HG03097 (cell line): ENCODE data around the gene ATP2C1.
A peak's percentile ranks its signal among the peaks of the same experiment; 100 is the strongest.
"Not testable (repeated sequence)": the region's sequence is repeated elsewhere in the genome, so short reads cannot be mapped to it uniquely, and the experiment has no call there.

Source experiments
- ATAC-seq: cut with Tn5 transposase; IDR thresholded peaks from one replicate; pipeline ENCODE4 v1.9.1; 2021; ENCODE audit not compliant: unreplicated experiment, low FRiP score

Gene ATP2C1, protein sequence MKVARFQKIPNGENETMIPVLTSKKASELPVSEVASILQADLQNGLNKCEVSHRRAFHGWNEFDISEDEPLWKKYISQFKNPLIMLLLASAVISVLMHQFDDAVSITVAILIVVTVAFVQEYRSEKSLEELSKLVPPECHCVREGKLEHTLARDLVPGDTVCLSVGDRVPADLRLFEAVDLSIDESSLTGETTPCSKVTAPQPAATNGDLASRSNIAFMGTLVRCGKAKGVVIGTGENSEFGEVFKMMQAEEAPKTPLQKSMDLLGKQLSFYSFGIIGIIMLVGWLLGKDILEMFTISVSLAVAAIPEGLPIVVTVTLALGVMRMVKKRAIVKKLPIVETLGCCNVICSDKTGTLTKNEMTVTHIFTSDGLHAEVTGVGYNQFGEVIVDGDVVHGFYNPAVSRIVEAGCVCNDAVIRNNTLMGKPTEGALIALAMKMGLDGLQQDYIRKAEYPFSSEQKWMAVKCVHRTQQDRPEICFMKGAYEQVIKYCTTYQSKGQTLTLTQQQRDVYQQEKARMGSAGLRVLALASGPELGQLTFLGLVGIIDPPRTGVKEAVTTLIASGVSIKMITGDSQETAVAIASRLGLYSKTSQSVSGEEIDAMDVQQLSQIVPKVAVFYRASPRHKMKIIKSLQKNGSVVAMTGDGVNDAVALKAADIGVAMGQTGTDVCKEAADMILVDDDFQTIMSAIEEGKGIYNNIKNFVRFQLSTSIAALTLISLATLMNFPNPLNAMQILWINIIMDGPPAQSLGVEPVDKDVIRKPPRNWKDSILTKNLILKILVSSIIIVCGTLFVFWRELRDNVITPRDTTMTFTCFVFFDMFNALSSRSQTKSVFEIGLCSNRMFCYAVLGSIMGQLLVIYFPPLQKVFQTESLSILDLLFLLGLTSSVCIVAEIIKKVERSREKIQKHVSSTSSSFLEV

DNA sequence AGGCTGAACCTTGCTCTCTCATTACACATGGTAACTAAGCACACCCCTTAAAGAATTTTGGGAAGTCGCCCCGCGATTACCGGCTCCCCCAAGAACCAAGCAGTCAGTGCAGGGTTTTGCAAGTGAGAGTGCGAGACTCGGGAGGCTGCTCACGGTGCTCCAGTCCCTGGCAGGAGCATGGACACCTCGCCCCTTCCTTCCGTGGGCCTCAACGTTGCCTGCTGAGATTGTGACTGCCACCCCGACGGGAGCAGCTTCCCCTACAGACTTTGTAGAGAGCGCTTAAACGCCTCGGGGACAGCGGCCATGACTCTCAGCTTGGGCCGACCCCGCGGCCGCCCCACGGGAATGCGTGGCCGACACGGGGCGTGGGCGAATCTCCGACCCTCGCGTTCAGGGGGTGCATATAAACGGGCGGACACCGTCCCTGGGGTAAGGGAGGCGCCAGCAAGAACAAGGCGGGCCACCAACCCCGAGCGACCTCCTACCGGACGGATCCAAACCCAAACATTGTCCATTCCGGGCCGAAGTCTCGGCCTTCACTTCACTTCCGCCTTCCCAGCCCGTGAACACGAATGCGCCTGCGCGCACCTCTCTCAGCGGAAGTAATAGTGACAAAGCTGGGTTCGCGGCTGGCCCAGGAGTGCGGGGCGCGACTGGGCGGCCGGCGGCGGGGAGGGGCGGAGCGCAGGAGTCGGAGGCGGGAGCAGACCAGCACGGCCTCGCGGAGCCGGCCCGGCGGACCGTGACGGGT is at the start of gene ATP2C1:
ATP2C1 (plus strand) TSS at position 709 of the 754 bp plus-strand sequence. CDS start 686 bp downstream, outside the sequence.
- peak; percentile 82 for ATAC-seq

DNA sequence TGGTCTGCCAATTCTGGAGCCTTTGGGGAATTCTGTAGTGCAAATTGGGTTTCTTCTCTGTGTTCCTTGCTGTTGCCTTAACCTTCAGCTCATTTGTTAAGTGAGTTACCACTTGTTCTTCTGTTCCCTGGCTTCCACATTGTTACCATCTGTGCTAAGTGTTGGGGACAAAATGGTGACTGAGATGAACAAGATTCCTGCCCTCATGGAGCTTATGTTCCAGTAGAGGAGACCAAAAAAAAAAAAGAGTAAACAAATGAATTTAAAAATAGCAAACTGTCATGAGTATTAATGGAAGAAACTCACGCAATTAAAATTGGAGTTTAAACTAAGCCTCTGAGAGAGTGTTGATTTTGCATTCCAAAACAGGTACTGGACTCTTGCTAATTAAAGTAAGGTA is 49.4 kb upstream of the ATP2C1 start:
- ATAC-seq = no peak

DNA sequence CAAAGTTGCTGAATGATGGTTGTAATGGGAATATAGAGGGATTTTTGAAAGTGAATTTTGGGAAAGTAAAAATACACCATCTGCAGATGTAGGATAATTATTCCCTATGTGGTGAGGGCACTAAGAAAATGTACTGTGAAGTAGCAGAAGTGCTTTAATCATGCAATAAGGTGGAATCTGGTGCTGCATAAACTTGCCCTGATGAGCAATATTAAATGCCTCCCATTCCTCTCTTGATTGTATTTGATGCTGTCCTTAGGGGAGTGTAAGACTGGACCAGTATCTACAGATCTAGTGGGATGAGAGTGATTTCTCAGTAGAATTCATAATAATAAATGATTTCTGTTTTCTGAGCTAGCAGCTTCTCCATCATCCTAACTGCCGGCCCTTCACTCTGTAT is 47.7 kb upstream of the ATP2C1 start:
- no peak for ATAC-seq

DNA sequence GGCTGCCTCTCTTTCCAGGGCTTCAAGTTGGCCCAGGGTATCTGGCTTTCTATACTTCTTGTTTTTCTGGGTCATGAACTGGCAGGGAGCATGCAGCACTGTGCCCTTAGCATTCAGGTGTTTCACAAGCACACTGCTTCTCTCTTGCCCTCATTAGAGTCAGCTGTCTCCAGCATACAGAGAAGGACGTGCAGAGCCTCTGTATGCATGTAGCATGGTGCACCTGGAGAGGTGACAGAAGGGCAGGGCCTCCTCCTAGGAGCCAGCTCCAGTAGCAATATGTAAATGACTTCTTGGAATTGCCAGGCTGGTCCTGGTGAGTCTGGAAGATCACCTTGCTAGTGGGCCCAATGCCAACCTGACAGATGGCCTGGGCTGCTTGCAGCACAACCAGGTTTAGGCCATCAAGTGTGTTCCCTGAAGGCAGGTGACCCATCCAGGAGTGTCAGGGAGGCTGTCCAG is 44.8 kb upstream of the ATP2C1 start:
- ATAC-seq = no peak

DNA sequence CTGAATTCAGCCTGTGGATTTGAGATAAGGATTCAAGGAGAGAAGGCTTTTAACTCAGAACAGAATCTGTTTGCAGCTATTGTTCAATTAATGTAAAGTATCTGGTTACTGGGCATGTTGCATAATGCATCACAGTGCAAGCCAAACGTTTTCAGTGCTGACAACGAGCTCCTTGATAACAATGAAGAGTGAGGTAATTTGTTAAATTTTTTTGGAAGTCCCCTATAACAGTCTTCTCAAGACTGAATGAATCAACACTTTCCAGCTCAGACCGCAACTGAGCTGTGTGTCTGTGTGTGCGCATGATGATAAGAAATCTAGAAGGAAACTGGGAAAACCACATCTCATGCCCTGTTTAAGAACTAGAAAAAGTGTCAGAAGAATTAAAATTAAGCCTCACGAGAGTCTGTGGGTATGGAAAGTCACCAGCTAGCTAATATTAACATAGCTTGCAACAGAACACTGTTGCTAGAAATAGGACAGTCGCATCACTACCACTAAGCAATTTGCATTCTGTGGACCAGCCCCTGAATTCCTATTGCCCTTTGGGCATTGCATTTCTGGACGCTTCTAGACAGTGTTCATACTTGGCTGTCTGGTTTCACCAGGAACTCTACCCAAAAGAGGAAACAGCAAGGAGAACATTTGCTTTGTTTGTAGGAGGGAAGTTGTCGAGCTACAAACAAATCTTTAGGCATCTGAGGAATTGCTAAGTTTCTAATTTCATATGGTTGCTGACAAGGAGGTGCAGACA is 43.7 kb upstream of the ATP2C1 start:
- ATAC-seq = peak; percentile 74

DNA sequence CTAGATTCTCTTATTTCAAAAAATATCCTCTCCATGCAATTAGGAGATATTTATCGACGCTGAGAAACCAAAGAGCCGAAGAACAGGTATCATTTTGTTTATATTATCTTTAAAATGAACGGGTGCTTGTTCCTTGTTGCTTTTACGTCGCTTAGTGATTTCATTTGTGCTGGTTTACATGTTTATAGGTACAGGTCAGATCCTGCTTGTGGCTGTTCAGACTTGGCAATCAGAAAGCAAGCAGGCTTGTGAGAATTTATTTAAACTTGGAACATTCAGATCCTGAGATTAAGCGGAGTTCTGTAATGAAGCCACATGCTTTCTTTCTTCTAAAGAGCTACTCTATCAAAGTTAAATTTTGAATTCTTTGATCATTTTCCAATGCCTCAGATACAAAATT is 43.0 kb upstream of the ATP2C1 start:
- no peak for ATAC-seq

DNA sequence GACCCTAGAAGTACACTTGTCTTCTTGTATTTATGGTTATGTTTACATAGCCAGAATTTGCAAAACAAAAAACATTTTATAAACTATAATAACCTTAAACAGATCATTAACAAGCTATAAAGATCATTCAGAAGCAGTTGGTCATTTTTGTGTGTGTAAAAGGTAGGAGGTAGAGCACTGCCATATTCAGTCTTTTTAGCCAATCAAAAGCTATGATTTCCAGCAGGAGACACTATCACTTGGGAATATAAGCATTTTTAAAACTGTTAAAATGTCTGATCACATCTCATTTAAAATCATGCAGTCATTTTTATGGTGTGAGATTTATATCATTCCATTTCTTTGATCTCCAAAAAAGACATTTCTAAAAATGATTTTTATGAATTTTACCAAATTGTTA is 42.6 kb upstream of the ATP2C1 start:
- no peak for ATAC-seq

DNA sequence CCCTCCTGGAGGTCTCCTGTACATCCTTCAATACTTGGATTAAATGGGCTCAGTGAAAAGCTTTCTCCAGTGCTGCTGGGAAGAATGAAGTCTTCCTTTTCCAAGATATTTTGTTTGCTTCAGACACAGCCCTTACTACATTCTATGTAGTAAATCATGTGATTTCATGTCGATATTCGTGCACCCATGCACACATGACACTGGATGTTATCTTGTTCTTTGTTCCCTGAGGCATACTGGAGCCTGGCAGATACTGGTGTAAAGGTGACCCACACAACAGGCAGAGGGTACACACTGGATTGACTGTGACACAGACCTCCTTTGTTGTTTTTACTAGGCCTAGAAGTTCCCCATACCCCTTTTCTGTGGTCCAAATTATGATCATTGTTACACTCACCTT is 40.3 kb upstream of the ATP2C1 start:
- ATAC-seq = no peak

DNA sequence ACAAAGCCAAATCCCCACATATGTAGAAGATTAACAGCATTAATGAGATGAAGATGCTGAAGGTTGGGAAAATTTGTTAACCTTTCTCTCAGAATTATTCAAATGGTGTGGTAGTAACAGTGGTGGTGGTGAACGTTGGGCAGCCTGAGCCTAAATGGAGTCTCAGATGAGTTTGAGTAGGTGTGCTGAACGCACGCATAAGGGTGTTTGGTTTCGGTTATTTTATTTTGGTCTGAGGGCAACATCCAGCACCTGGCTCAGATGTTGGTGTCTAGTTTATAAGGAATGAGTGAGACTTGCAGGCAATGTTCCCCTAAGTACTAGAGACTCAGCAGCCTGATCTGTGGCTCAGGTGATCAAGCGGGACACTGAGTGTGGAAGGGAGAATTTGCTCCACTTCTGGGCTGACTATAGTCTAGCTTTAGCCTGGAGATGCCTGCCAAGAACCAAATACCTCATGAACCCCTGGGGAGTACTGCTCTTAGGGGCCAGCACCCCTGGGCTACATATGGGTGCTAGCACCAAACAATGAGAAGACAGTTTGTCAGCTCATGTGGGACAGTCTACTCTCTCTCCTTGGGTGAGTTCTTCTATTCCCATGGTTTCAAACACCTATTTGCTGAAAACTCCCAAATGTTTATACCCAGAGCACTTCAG is 39.5 kb upstream of the ATP2C1 start:
- ATAC-seq = no peak

DNA sequence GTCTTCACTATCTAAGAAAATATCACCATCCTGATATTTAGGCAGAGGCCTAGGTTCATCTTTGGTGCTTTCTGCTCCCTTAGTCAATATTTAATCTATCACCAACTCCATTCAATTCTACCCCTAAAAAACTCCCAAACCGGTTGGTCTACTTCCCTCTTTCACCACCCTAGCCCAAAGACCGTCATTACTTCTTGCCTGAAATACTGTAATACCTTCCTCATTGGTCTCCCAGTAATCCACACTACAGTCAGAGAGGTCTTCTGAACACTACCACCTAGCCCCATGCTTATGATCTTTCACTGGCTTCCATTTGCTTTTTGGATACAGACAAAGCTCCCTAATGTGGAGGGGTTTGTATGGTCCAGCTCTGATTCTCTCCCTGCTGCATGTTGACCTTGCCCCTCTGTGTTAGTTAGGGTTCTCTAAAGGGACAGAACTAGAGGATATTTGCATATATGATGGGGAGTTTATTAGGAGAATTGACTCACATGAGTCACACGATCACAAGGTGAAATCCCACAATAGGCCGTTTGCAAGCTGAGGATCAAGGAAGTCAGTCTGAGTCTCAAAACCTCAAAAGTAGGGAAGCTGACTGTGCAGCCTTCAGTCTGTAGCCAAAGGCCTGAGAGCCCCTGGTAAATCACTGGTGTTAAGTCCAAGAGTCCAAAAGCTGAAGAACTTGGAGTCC is 36.4 kb upstream of the ATP2C1 start:
- no peak for ATAC-seq

DNA sequence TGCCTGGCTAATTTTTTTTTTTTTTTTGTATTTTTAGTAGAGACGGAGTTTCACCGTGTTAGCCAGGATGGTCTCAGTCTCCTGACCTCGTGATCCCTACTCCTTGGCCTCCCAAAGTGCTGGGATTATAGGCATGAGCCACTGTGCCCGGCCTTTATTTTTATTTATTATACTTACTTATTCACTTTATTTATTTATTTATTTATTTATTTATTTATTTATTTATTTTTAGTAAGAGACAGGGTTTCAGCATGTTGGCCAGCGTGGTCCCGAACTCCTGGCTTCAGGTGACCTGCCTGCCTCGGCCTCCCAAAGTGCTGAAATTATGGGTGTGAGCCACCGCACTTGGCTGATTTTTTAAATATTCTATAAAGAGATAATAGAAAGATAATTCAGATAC is 31.8 kb upstream of the ATP2C1 start:
- ATAC-seq = not testable (repeated sequence)

DNA sequence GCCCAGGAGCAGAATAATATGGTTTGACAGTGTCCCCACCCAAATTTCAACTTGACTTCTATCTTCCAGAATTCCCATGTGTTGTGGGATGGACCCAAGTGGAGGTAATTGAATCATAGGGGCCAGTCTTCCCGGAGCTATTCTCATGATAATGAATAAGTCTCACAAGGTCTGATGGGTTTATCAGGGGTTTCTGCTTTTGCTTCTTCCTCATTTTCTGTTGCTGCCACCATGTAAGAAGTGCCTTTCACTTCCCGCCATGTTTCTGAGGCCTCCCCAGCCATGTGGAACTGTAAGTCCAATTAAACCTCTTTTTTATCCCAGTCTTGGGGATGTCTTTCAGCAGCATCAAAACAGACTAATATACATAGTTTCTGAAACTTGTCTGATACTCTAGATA is 28.4 kb upstream of the ATP2C1 start:
- ATAC-seq = no peak

DNA sequence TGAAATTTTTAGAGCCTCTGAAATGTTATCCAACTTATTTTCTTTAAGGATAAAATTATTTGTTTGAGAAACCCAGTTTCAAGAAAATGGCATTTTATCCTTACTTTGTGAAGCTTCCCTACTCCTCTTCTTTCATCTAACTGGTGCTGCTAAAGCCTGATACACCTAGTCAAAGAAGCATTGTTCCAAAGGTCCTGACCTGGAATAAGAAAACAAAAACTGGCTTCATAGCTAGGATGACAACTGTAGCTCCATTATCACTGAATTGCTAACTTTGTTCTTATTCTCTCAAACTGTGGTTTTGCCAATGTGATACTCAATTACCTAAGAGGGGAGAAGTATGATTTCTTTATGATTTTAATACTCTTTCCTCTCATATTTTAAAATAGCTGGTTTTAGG is 27.6 kb upstream of the ATP2C1 start:
- no peak for ATAC-seq

DNA sequence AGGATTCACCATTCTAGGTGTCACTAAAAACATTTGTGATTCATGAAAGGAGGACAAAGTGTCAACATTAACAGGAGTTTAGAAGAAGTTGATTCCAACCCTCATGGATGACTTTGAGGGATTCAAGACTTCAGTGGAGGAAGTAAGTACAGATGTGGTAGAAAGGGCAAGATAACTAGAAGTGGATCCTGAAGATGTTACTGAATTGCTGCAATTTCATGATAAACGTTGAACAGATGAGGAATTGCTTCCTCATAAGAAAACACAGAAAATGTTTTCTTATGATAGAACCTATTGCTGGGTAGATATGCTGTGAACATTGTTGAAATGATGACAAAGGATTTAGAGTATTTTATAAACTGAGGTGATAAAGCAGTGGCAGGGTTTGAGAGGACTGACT is 23.5 kb upstream of the ATP2C1 start:
- no peak for ATAC-seq

DNA sequence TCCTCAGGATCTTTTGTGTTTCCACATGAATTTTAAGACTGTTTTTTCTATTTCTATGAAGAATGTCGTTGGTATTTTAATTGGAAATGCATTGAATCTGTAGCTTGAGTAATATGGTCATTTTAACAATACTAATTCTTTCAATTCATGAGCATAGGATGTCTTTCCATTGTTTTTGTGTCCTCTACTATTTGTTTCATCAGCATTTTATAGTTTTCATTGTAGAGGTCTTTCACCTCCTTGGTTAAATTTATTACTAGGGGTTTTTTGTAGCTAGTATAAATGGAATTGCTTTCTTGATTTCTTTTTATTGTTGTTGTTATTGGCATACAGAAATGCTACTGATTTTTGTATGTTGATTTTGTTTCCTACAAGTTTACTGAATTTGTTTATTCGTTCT is 17.3 kb upstream of the ATP2C1 start:
- ATAC-seq = no peak

DNA sequence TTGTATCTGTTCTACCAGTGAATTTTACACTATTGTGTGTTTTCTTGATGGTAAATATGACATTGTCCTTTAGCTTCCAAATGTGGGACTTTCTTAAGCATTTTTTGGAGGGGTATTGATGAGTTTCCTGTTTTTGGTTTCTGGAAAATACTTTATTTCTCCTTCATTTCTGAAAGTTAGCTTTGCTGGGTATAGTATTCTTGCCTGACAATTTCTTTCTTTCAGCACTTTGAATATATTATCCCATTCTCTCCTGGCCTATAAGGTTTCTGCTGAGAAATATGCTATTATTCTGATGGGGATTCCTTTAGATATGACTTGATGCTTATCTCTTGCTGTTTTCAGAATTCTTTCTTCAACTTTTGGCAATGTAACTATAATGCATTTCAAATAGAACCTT is 15.4 kb upstream of the ATP2C1 start:
- no peak for ATAC-seq

DNA sequence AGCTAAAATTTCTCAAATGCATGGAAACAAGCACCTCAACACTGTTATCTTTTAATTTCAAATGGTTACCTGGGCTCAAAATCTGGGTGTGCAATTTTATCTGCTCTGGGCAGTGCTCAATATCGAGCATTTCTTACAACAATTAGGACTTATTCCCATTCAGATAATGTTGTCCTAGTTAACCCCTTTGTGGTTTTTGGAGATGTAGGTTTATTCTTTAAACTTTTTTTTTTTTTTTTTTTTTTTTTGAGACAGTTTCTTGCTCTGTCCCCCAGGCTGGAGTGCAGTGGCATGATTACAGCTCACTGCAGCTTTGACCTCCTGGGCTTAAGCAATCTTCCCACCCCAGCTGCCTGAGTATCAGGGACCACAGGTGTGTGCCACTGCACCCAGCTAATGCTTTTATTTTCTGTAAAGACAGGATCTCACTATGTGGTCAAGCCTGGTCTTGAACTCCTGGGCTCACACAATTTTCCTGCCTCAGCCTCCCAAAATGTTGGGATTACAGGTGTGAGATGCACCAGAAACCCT is 4.4 kb upstream of the ATP2C1 start:
- ATAC-seq = no peak

DNA sequence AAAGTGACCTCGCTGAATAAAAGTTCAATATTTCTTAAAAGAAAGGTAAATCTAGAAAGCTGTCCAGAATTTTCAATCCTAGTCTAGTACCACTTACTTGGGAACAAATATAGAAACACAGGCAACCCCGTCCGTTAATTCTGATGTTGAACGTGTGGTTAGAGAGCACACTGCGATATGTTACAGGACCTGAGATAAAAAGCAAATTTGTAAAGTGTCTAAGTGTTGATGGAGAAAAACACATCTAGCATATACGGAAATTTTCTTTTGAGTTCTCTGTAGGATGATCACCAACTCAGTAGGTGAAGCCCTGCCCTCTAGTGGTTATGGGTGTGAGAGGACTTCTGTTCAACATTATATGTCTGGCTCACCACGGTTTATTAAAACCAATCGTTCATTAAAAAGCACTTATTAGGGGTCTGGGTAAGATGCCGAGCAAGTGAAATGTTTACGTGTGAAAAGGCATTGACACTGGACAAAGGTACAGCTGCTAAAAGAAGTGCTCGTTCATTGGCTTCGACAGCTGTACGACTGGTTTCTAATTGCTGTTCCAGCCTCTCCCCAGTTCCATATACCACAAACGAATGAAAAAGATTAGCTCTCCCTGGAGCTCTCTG is 1.0 kb upstream of the ATP2C1 start:
- ATAC-seq = peak; percentile 36
